SK-N-SH treated with all-trans-retinoic acid at 6 μM for 48 hours (cell line): ENCODE results near the gene DOCK4.

Experiments used
- ATAC-seq: fragments of 200-7000 bp; cut with Tn5 transposase; 3 replicates; pipeline ENCODE4 v1.9.1; 2020; ENCODE audit warnings: mild to moderate bottlenecking, moderate library complexity
- ARNTL ChIP-seq: fragments of 450-650 bp; formaldehyde crosslinking; IDR thresholded peaks from 2 replicates; pipeline ENCODE4 v1.5.0; 2020; ENCODE audit warnings: low read depth, mild to moderate bottlenecking, moderate library complexity, borderline replicate concordance
- BACH2 ChIP-seq: fragments of 250-450 bp; sonication (Bioruptor Pico); IDR thresholded peaks from 2 replicates; pipeline ENCODE4 v1.9.0; 2021; ENCODE audit warnings: mild to moderate bottlenecking, borderline replicate concordance
- CREB5 ChIP-seq: fragments of 250-450 bp; sonication (Bioruptor Pico); IDR thresholded peaks from 2 replicates; pipeline ENCODE4 v1.5.1; 2020; ENCODE audit warnings: low read depth, mild to moderate bottlenecking, moderate library complexity
- CSDC2 ChIP-seq: fragments of 250-450 bp; sonication (Bioruptor Pico); IDR thresholded peaks from 2 replicates; pipeline ENCODE4 v1.5.0; 2020; ENCODE audit warnings: mild to moderate bottlenecking, moderate library complexity
- CSRNP3 ChIP-seq: fragments of 250-450 bp; sonication (Bioruptor Pico); IDR thresholded peaks from 2 replicates; pipeline ENCODE4 v1.5.1; 2021; ENCODE audit warnings: mild to moderate bottlenecking, moderate library complexity
- ESRRG ChIP-seq: fragments of 250-450 bp; sonication (Bioruptor Pico); IDR thresholded peaks from 2 replicates; pipeline ENCODE4 v1.6.1; 2021; ENCODE audit warnings: mild to moderate bottlenecking
- GLIS3 ChIP-seq: fragments of 250-450 bp; sonication (Bioruptor Pico); IDR thresholded peaks from 2 replicates; pipeline ENCODE4 v1.5.0; 2020; ENCODE audit warnings: mild to moderate bottlenecking, moderate library complexity
- ISL1 ChIP-seq: fragments of 250-450 bp; sonication (Bioruptor Pico); IDR thresholded peaks from 2 replicates; pipeline ENCODE4 v2.1.2; 2022; ENCODE audit warnings: mild to moderate bottlenecking, moderate library complexity
- OSR1 ChIP-seq: fragments of 250-450 bp; sonication (Bioruptor Pico); IDR thresholded peaks from 2 replicates; pipeline ENCODE4 v1.8.0; 2022; ENCODE audit warnings: moderate library complexity, mild to moderate bottlenecking, inconsistent platforms
- PATZ1 ChIP-seq: fragments of 250-450 bp; sonication (Bioruptor Pico); IDR thresholded peaks from 2 replicates; pipeline ENCODE4 v1.8.0; 2020; ENCODE audit warnings: mild to moderate bottlenecking, moderate library complexity, borderline replicate concordance
- POU6F1 ChIP-seq: fragments of 250-450 bp; sonication (Bioruptor Pico); IDR thresholded peaks from 2 replicates; pipeline ENCODE4 v1.8.0; 2021; ENCODE audit warnings: low read depth, mild to moderate bottlenecking, moderate library complexity, borderline replicate concordance
- PPARA ChIP-seq: fragments of 250-450 bp; sonication (Bioruptor Pico); IDR thresholded peaks from 2 replicates; pipeline ENCODE4 v1.5.0; 2020; ENCODE audit warnings: mild to moderate bottlenecking, borderline replicate concordance
- RARB ChIP-seq: fragments of 250-450 bp; sonication (Bioruptor Pico); IDR thresholded peaks from 2 replicates; pipeline ENCODE4 v1.8.0; 2021; ENCODE audit warnings: mild to moderate bottlenecking, moderate library complexity
- SNAI2 ChIP-seq: fragments of 250-450 bp; sonication (Bioruptor Pico); IDR thresholded peaks from 2 replicates; pipeline ENCODE4 v1.5.0; 2020; ENCODE audit warnings: mild to moderate bottlenecking, moderate library complexity
- TCF4 ChIP-seq: fragments of 250-450 bp; sonication (Bioruptor Pico); IDR thresholded peaks from 2 replicates; pipeline ENCODE4 v1.8.0; 2021; ENCODE audit warnings: mild to moderate bottlenecking, moderate library complexity, borderline replicate concordance
- TOX ChIP-seq: fragments of 250-450 bp; sonication (Bioruptor Pico); IDR thresholded peaks from 2 replicates; pipeline ENCODE4 v1.8.0; 2021; ENCODE audit warnings: mild to moderate bottlenecking, moderate library complexity, borderline replicate concordance
- TSHZ2 ChIP-seq: fragments of 250-450 bp; sonication (Bioruptor Pico); IDR thresholded peaks from 2 replicates; pipeline ENCODE4 v1.5.0; 2020; ENCODE audit warnings: mild to moderate bottlenecking, moderate library complexity
- ZC3H10 ChIP-seq: fragments of 250-450 bp; sonication (Bioruptor Pico); IDR thresholded peaks from 2 replicates; pipeline ENCODE4 v1.5.1; 2021; ENCODE audit warnings: mild to moderate bottlenecking, moderate library complexity
- ZFP3 ChIP-seq: fragments of 250-450 bp; sonication (Bioruptor Pico); IDR thresholded peaks from 2 replicates; pipeline ENCODE4 v1.5.0; 2020; ENCODE audit warnings: mild to moderate bottlenecking, moderate library complexity
- ZFP30 ChIP-seq: fragments of 450-650 bp; formaldehyde crosslinking; IDR thresholded peaks from 2 replicates; pipeline ENCODE4 v1.5.0; 2022; ENCODE audit warnings: mild to moderate bottlenecking, moderate library complexity
- ZNF565 ChIP-seq: fragments of 450-650 bp; formaldehyde crosslinking; conservative IDR thresholded peaks from 2 replicates; pipeline ENCODE4 v1.5.0; 2020; ENCODE audit warnings: low read depth, mild to moderate bottlenecking, moderate library complexity
- ZNF70 ChIP-seq: fragments of 450-650 bp; formaldehyde crosslinking; IDR thresholded peaks from 2 replicates; pipeline ENCODE4 v1.5.0; 2020; ENCODE audit warnings: mild to moderate bottlenecking, moderate library complexity
- ZNF8 ChIP-seq: fragments of 450-650 bp; formaldehyde crosslinking; IDR thresholded peaks from 2 replicates; pipeline ENCODE4 v1.5.0; 2020; ENCODE audit warnings: mild to moderate bottlenecking, moderate library complexity

Gene DOCK4

GRCh38 chr7:112082306-112082705 lies 123.9 kb downstream of the DOCK4 start:
- no peak for TF ChIP-seq OSR1 (CRISPR knock-in tag)
- TF ChIP-seq BACH2, result no peak
- no peak for TF ChIP-seq PATZ1
- TF ChIP-seq ZC3H10 (CRISPR knock-in tag), result no peak
- TF ChIP-seq ZNF565 (CRISPR knock-in tag), result no peak
- TF ChIP-seq TOX (CRISPR knock-in tag), result no peak
- TF ChIP-seq ESRRG (CRISPR knock-in tag), result no peak
- TF ChIP-seq TCF4 (CRISPR knock-in tag), result no peak
- TF ChIP-seq TSHZ2, result no peak
- TF ChIP-seq RARB (CRISPR knock-in tag), result no peak
- no peak for TF ChIP-seq GLIS3
- TF ChIP-seq SNAI2 (CRISPR knock-in tag), result no peak
- no peak for TF ChIP-seq ZFP3 (CRISPR knock-in tag)
- TF ChIP-seq CREB5 (CRISPR knock-in tag), result no peak
- TF ChIP-seq POU6F1 (CRISPR knock-in tag), result no peak
- TF ChIP-seq ZFP30, result no peak
- no peak for TF ChIP-seq ARNTL (CRISPR knock-in tag)
- TF ChIP-seq CSRNP3, result no peak
- no peak for TF ChIP-seq ISL1 (CRISPR knock-in tag)
- ATAC-seq, result no peak

GRCh38 chr7:112081778-112082177 lies 124.4 kb downstream of the DOCK4 start:
- no peak for TF ChIP-seq BACH2
- no peak for TF ChIP-seq POU6F1 (CRISPR knock-in tag)
- no peak for TF ChIP-seq ZNF565 (CRISPR knock-in tag)
- no peak for TF ChIP-seq PPARA (CRISPR knock-in tag)
- no peak for TF ChIP-seq TCF4 (CRISPR knock-in tag)
- TF ChIP-seq SNAI2 (CRISPR knock-in tag), result no peak
- TF ChIP-seq ZFP30, result no peak
- no peak for TF ChIP-seq ZNF8 (CRISPR knock-in tag)
- TF ChIP-seq ISL1 (CRISPR knock-in tag), result no peak
- TF ChIP-seq CSDC2 (CRISPR knock-in tag), result no peak
- no peak for TF ChIP-seq OSR1 (CRISPR knock-in tag)
- no peak for TF ChIP-seq ESRRG (CRISPR knock-in tag)
- no peak for TF ChIP-seq ZNF70 (CRISPR knock-in tag)
- no peak for TF ChIP-seq CREB5 (CRISPR knock-in tag)
- TF ChIP-seq ARNTL (CRISPR knock-in tag), result no peak
- no peak for TF ChIP-seq RARB (CRISPR knock-in tag)
- ATAC-seq, result no peak
